ENCODE results near the gene NOTCH3.

Gene NOTCH3

GRCh38 chr19:15244106-15244803, 43.5 kb upstream of the NOTCH3 start:
- no peaks in the 10 kb centered on the region for H3K4me1 ChIP-seq (ENCODE audit: insufficient read depth, low read length)
- H3K9me3 ChIP-seq (ENCODE audit: insufficient read depth, low read depth, low read length): no peaks in the 10 kb centered on the region
- no peak overlapping the region for H3K4me3 ChIP-seq (ENCODE audit: low read length)
- no peak overlapping the region for H3K27ac ChIP-seq (ENCODE audit: low read depth, low read length)
- peaks cover 93% of the 10 kb centered on the region for H3K36me3 ChIP-seq (ENCODE audit: insufficient read depth, low read length)
- 95% methylated on average over 23 of the region's 24 CpGs for WGBS
- H3K27me3 ChIP-seq (ENCODE audit: insufficient read depth, low read length): no peaks in the 10 kb centered on the region
- no peak overlapping the region for H3K9ac ChIP-seq (ENCODE audit: low read depth, low read length)

DNA sequence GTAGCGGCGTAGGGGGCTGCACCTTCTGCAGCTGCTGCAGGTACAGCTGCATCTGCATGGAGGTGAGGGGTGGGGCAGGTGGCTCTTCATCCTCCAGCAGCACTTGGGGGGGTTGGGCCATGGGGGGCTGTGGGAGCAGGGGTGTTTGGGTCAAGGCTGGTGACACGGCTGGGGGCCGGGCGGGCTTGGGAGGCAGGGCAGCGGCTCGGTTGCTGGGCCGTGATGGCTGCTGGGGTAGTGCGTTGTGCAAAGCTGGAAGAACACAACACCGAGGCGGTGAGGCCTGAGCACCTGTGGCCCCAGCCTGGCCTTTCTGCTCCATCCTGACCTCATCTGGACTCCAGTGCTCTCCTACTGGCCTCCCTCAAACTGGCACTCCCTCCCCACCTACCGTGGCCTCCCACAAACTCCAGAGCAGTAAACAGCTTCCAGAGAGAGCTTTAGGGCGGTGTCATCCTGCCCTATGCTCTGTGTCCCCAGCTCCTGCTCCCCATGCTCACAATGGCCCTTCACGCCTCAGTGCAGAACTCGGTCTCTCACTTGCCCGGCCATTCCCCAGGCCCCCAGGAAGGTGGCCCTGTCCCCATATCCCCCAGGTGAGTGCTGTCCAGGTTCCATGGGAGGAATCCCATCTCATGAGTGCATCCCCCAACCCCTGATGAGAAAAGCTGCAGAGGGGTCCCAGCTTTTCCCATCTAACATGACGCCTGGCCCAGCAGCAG, 42.6 kb upstream of the NOTCH3 start:
- no peaks in the 10 kb centered on the region for H3K4me1 ChIP-seq (ENCODE audit: insufficient read depth, low read length)
- H3K9me3 ChIP-seq (ENCODE audit: insufficient read depth, low read depth, low read length): no peaks in the 10 kb centered on the region
- H3K27me3 ChIP-seq (ENCODE audit: insufficient read depth, low read length): no peaks in the 10 kb centered on the region
- no peak overlapping the region for H3K4me3 ChIP-seq (ENCODE audit: low read length)
- WGBS: 96% methylated on average over 17 of the region's 17 CpGs
- no peak overlapping the region for H3K9ac ChIP-seq (ENCODE audit: low read depth, low read length)
- H3K27ac ChIP-seq (ENCODE audit: low read depth, low read length): no peak overlapping the region
- H3K36me3 ChIP-seq (ENCODE audit: insufficient read depth, low read length): peaks cover 93% of the 10 kb centered on the region

- Histone ChIP-seq H3K9me3 (ENCODE audit: insufficient read depth, low read depth, low read length) (no peaks in the 10 kb centered on the region), H3K9ac (ENCODE audit: low read depth, low read length) (no peak overlapping the region), H3K27me3 (ENCODE audit: insufficient read depth, low read length) (no peaks in the 10 kb centered on the region), H3K27ac (ENCODE audit: low read depth, low read length) (no peak overlapping the region), H3K36me3 (ENCODE audit: insufficient read depth, low read length) (peaks cover 91% of the 10 kb centered on the region), H3K4me3 (ENCODE audit: low read length) (no peak overlapping the region), H3K4me1 (ENCODE audit: insufficient read depth, low read length) (no peaks in the 10 kb centered on the region)
- WGBS: 97% methylated on average over 9 of the region's 9 CpGs
These were observed 40.6 kb upstream of the NOTCH3 start for GRCh38 chr19:15241259-15241910.

- no peak overlapping the region for H3K27ac ChIP-seq (ENCODE audit: low read depth, low read length)
- no peak overlapping the region for H3K4me3 ChIP-seq (ENCODE audit: low read length)
- H3K27me3 ChIP-seq (ENCODE audit: insufficient read depth, low read length): no peaks in the 10 kb centered on the region
- no peaks in the 10 kb centered on the region for H3K4me1 ChIP-seq (ENCODE audit: insufficient read depth, low read length)
- 95% methylated on average over 9 of the region's 9 CpGs for WGBS
- H3K9me3 ChIP-seq (ENCODE audit: insufficient read depth, low read depth, low read length): no peaks in the 10 kb centered on the region
- no peak overlapping the region for H3K9ac ChIP-seq (ENCODE audit: low read depth, low read length)
- H3K36me3 ChIP-seq (ENCODE audit: insufficient read depth, low read length): peaks cover 91% of the 10 kb centered on the region
These were observed 39.7 kb upstream of the NOTCH3 start for GRCh38 chr19:15240515-15240914.

DNA sequence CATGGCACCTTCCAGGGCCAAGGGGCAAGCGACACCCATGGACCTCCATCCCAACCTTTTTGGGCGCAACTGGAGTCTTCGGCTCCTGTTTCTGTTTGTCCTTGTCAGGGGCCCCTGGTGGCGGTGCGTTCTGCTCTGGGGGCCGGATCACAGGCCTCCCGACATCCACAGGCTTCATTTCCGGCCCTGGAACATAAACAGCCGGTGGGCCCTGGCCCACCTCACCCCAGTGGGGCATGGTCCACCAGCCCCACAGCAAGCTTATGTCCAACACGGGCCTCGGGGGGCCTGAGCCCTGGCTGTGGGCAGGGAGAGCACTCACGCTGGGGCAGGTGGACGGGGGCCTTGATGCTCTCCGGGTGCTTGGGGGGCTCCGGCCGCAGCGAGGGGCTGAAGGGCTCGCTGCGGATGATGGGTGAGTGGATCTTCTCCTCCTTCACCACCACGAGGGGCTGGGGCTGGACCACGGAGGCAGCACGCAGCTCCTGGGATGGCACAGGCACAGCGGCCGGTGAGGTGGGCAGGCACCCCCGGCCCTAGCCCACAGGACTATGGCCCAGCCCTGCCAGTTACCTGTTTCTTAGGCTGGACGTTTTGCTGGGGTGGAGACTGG, 38.6 kb upstream of the NOTCH3 start:
- H3K4me1 ChIP-seq (ENCODE audit: insufficient read depth, low read length): no peaks in the 10 kb centered on the region
- no peak overlapping the region for H3K27ac ChIP-seq (ENCODE audit: low read depth, low read length)
- H3K36me3 ChIP-seq (ENCODE audit: insufficient read depth, low read length): peaks cover 81% of the 10 kb centered on the region
- no peaks in the 10 kb centered on the region for H3K9me3 ChIP-seq (ENCODE audit: insufficient read depth, low read depth, low read length)
- H3K27me3 ChIP-seq (ENCODE audit: insufficient read depth, low read length): no peaks in the 10 kb centered on the region
- 93% methylated on average over 26 of the region's 26 CpGs for whole genome bisulfite sequencing
- no peak overlapping the region for H3K4me3 ChIP-seq (ENCODE audit: low read length)
- no peak overlapping the region for H3K9ac ChIP-seq (ENCODE audit: low read depth, low read length)

DNA sequence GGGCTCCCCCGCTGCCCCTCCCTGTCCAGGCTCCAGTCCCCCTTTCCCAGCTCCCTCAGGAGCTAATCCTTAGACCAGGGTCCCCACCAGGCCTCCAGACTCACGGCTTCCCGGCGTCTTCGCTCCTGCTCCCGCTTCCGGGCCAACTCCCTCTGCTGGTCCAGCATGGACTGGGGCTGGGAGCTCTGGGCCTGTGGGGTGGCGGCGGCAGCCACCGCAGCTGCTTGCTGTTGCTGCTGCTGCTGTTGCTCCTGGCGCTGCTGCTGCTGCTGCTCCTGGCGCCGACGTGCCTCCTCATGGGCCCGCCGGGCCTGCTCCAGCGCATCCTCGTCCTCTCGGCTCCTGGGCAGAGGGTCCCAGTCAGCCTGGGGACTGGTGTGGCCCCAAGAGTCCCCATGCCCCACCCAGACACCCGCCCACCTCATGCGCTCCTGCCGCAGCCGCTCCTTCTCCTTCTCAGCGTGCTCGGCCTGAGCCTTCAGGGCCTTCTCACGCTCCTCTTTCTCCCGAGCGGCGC, 37.9 kb upstream of the NOTCH3 start:
- Histone ChIP-seq H3K27me3 (ENCODE audit: insufficient read depth, low read length) (no peaks in the 10 kb centered on the region), H3K9me3 (ENCODE audit: insufficient read depth, low read depth, low read length) (no peaks in the 10 kb centered on the region), H3K27ac (ENCODE audit: low read depth, low read length) (no peak overlapping the region), H3K4me1 (ENCODE audit: insufficient read depth, low read length) (no peaks in the 10 kb centered on the region), H3K4me3 (ENCODE audit: low read length) (no peak overlapping the region), H3K9ac (ENCODE audit: low read depth, low read length) (no peak overlapping the region), H3K36me3 (ENCODE audit: insufficient read depth, low read length) (peaks cover 75% of the 10 kb centered on the region)
- WGBS: 94% methylated on average over 29 of the region's 29 CpGs

DNA sequence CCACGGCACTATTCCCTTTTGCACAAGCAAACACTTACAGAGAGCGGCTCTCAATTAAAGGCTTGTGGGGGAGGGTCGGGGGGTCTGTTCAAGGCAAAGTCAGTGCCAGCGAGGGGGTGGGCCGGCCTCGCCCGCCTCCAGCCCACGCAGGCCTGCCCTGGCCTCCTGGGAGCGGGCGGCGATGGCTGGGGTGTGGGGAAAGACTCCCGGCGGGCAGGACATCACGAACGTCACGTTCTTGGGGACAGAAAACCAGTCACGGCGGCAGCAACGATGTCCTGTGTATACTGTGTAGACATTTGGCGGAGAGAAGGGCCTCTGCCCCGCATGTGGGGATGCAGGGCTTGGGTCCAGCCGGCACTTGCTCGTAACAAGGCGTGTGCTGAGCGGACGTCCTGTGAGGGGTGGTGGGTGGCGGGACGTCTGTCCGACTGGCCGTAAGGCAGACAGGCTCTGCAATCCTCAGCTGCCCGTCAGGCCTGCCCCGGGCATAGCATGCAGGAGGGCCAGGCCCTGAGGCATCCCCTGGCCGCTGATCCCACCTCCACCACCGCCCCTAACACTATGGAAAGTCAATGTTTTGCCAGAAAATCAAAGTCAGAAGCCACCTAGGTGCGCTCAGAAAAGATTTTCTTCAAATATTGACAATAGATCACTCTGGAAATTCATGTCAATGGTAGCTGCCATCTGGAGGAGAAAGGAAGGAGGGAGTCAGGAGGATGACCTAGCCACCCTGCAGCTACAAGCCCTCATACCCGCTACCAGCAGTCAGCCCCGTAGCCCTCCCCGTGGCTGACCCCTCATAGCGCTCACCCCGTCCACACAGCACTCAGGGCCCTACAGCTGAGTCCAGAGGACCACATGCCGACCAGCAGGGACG, 37.2 kb upstream of the NOTCH3 start:
- peaks cover 71% of the 10 kb centered on the region for H3K36me3 ChIP-seq (ENCODE audit: insufficient read depth, low read length)
- WGBS: 96% methylated on average over 42 of the region's 42 CpGs

DNA sequence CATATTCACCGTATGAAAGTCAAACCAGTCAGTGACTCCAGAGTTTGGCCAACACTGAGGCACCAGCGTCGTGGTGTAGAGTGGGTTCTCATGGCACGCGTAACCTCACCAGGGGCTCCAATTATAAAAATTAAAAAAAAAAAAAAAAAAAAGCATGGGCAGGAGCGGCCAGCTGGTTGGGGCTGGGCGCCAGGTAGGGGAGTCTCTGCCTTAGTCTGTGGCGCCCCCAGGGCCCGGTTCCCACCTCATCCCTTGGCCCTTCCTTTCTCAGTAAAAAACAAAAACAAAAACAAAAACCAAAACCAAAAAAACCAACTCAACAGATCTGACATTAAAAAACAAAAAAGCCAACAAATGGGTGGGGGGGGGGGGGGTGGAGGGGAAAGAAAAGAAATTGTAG, 36.1 kb upstream of the NOTCH3 start:
- no peak overlapping the region for H3K9ac ChIP-seq (ENCODE audit: low read depth, low read length)
- no peak overlapping the region for H3K4me3 ChIP-seq (ENCODE audit: low read length)
- 91% methylated on average over 7 of the region's 9 CpGs for WGBS
- no peaks in the 10 kb centered on the region for H3K4me1 ChIP-seq (ENCODE audit: insufficient read depth, low read length)
- H3K36me3 ChIP-seq (ENCODE audit: insufficient read depth, low read length): peaks cover 62% of the 10 kb centered on the region
- H3K9me3 ChIP-seq (ENCODE audit: insufficient read depth, low read depth, low read length): no peaks in the 10 kb centered on the region
- H3K27me3 ChIP-seq (ENCODE audit: insufficient read depth, low read length): peaks cover 5% of the 10 kb centered on the region; the same call in 1 of the 2 replicates
- H3K27ac ChIP-seq (ENCODE audit: low read depth, low read length): no peak overlapping the region

More for the DNA sequence above, 37.2 kb upstream of the NOTCH3 start:
- no peak overlapping the region for H3K4me3 ChIP-seq (ENCODE audit: low read length)
- no peaks in the 10 kb centered on the region for H3K9me3 ChIP-seq (ENCODE audit: insufficient read depth, low read depth, low read length)
- H3K4me1 ChIP-seq (ENCODE audit: insufficient read depth, low read length): no peaks in the 10 kb centered on the region
- H3K9ac ChIP-seq (ENCODE audit: low read depth, low read length): no peak overlapping the region
- H3K27me3 ChIP-seq (ENCODE audit: insufficient read depth, low read length): no peaks in the 10 kb centered on the region
- no peak overlapping the region for H3K27ac ChIP-seq (ENCODE audit: low read depth, low read length)

DNA sequence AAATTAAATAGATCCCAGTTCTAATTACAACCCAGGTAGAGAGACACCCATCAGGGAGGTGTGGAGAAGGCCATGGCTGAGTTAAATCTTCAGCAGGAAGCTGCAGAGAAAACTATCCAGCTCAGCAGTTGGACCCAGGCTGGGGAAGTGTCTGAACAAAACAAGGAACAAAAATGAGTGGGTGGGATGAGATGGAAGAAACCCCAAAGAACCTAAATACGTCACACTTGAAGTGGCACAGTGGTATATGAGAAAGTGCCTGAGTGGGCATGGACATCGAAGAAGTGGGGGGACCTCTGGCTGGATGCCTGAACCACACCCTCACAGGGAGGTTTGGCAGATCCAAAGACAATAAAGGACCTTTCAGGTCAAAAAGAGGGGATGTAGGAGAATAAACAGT, 35.0 kb upstream of the NOTCH3 start:
- WGBS: 100% methylated on average over 2 of the region's 2 CpGs
- Histone ChIP-seq H3K9me3 (ENCODE audit: insufficient read depth, low read depth, low read length) (no peaks in the 10 kb centered on the region), H3K4me3 (ENCODE audit: low read length) (no peak overlapping the region), H3K27ac (ENCODE audit: low read depth, low read length) (no peak overlapping the region), H3K27me3 (ENCODE audit: insufficient read depth, low read length) (peaks cover 5% of the 10 kb centered on the region; the same call in 1 of the 2 replicates), H3K36me3 (ENCODE audit: insufficient read depth, low read length) (peaks cover 53% of the 10 kb centered on the region), H3K4me1 (ENCODE audit: insufficient read depth, low read length) (no peaks in the 10 kb centered on the region), H3K9ac (ENCODE audit: low read depth, low read length) (no peak overlapping the region)

DNA sequence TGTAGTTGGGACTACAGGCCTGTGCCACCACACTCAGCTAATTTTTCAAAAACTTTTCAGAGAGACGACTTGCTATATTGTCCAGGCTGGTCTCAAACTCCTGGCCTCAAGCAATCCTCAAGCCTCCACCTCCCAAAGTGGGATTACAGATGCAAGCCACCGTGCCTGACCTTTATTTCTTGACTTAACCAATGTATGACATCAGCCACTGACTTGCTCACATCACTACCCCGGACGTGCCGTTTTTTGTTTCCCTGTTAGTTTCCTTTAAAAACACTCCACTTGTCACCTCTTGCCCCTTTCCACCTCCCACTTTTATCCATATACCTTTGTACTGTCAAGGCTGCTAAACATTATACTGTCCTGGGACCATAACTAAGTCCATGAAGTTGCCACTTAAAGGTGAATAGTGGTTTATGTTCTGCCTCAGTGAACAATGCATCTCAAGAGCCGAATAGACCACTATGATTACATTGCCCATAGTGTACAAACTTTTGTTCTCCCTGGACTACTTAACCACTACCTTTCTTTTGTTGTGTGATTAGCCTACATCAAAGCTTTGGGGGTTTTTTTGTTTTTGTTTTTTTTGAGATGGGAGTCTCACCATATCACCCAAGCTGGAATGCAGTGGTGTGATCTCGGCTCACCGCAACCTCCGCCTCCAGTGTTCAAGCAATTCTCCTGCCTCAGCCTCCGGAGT, 33.8 kb upstream of the NOTCH3 start:
- H3K36me3 ChIP-seq (ENCODE audit: insufficient read depth, low read length): peaks cover 43% of the 10 kb centered on the region
- 92% methylated on average over 10 of the region's 10 CpGs for WGBS
- H3K27me3 ChIP-seq (ENCODE audit: insufficient read depth, low read length): peaks cover 5% of the 10 kb centered on the region; the same call in 1 of the 2 replicates
- H3K9ac ChIP-seq (ENCODE audit: low read depth, low read length): no peak overlapping the region
- H3K9me3 ChIP-seq (ENCODE audit: insufficient read depth, low read depth, low read length): no peaks in the 10 kb centered on the region
- H3K27ac ChIP-seq (ENCODE audit: low read depth, low read length): no peak overlapping the region
- H3K4me3 ChIP-seq (ENCODE audit: low read length): no peak overlapping the region
- no peaks in the 10 kb centered on the region for H3K4me1 ChIP-seq (ENCODE audit: insufficient read depth, low read length)

Measured in HUES64 (cell line).